ENCODE measurements around the gene CCDC197. TPM values are rescaled to one million over a fixed set of nuclear protein-coding genes. Genes with fewer than 3 reads are reported as not detected.

The CCDC197 gene
- total RNA-seq, 1 donor from 2014 or later, result not detected

- ATAC-seq, result no peak
Measured at GRCh38 chr14:93978735-93979134, 18.4 kb upstream of the CCDC197 start.

GRCh38 chr14:93980456-93981201 lies 16.5 kb upstream of the CCDC197 start:
- no peak for ATAC-seq

- no peak for ATAC-seq
Measured at GRCh38 chr14:93981316-93982229, 15.5 kb upstream of the CCDC197 start.

- no peak for ATAC-seq
Measured at GRCh38 chr14:93982230-93983007, 14.7 kb upstream of the CCDC197 start.

- no peak for ATAC-seq
Measured at GRCh38 chr14:93984070-93984469, 13.0 kb upstream of the CCDC197 start.

- ATAC-seq, result no peak
Measured at GRCh38 chr14:93984987-93985410, 12.1 kb upstream of the CCDC197 start.

- ATAC-seq, result peak; percentile 12
Measured at GRCh38 chr14:93986955-93987354, 10.1 kb upstream of the CCDC197 start.

GRCh38 chr14:93987376-93987775 lies 9.7 kb upstream of the CCDC197 start:
- ATAC-seq, result no peak

GRCh38 chr14:93987815-93988476 lies 9.2 kb upstream of the CCDC197 start:
- ATAC-seq, result no peak

- no peak for ATAC-seq
Measured at GRCh38 chr14:93989939-93990338, 7.2 kb upstream of the CCDC197 start.

GRCh38 chr14:93991212-93991611 lies 5.9 kb upstream of the CCDC197 start:
- no peak for ATAC-seq

GRCh38 chr14:93991649-93992048 lies 5.5 kb upstream of the CCDC197 start:
- ATAC-seq, result no peak

GRCh38 chr14:93993382-93993781 lies 3.7 kb upstream of the CCDC197 start:
- no peak for ATAC-seq

- peak; percentile 84 for ATAC-seq
Measured at GRCh38 chr14:93994919-93995682, 2.0 kb upstream of the CCDC197 start.

GRCh38 chr14:93996130-93996695 lies 888 bp upstream of the CCDC197 start:
- ATAC-seq, result no peak

- ATAC-seq, result no peak
Measured at GRCh38 chr14:93997916-93998870, 1.1 kb downstream of the CCDC197 start.

GRCh38 chr14:93998871-93999403 lies 1.8 kb downstream of the CCDC197 start:
- ATAC-seq, result no peak

- ATAC-seq, result no peak
Measured at GRCh38 chr14:93999573-93999972, 2.5 kb downstream of the CCDC197 start.

- no peak for ATAC-seq
Measured at GRCh38 chr14:94000267-94000666, 3.2 kb downstream of the CCDC197 start.

- peak; percentile 24 for ATAC-seq
Measured at GRCh38 chr14:94001016-94001415, 3.9 kb downstream of the CCDC197 start.

All from esophagus mucosa (tissue), 1 donor.